Activated T-cell treated with anti-CD3 and anti-CD28 coated beads for 48 hours (primary cell): Measurements from ENCODE around the gene AP4B1.
A peak's percentile ranks its signal among the peaks of the same experiment; 100 is the strongest.

Experiments
- DNase-seq: peaks from one replicate; pipeline ENCODE4 v3.0.0-alpha.2; 2020; ENCODE audit warnings: low read depth

AP4B1 gene

DNA sequence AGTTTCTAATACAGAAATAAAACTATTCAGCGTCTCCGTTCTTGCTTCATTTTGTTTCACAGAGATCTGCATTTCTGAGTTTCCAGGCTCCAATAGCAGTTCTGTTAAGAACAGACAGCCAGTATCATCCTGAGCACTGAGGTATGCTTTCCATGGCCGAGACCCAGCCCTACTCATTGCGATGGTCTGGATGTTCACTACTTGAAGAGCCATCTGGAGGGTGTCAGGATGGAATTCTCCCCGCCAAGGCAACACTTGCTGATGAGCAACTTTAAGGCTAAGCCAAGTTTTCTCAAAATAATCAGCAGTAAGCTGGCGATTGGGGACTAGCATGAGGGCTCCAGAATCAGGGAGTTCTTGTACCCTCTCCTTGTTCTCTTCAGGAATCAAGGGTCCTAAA, 9.5 kb downstream of the AP4B1 start:
- no peak for DNase-seq

DNA sequence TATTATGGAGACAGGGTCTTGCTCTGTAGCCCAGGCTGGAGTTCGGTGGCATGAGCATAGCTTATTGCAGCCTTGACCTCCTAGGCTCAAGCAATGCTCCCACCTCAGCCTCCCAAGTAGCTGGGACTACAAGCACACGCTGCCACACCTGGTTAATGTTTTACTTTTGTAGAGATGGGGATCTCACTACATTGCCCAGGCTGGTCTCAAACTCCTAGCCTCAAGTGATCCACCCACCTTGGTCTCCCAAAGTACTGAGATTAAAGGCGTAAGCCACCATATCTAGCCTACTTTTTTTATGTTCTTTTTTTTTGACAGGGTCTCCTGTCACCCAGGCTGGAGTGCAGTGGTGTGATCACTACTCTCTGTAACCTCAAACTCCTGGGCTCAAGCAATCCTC, 11.3 kb downstream of the AP4B1 start:
- no peak for DNase-seq

DNA sequence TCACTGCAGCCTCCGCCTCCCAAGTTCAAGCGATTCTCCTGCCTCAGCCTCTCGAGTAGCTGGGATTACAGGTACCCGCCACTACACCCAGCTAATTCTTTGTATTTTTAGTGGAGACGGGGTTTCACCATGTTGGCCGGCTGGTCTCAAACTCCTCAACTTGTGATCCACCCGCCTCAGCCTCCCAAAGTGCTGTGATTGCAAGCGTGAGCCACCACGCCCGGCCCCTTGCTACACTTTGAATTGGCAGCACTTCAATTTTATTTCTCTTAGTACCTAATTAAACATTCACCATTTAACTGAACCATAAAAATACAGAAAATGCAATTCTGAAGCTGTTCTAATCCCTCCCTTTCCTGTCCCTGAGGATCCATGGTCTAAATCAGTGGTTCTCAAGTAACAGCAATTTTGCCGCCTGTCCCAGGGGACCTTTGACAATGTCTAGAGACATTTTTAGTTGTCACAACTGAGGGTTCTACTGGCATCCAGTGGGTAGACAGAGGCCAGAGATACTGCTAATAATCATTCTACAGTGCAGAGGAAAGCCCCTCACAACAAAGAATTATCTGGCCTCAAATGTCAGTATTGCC, 12.9 kb downstream of the AP4B1 start:
- DNase-seq: no peak

DNA sequence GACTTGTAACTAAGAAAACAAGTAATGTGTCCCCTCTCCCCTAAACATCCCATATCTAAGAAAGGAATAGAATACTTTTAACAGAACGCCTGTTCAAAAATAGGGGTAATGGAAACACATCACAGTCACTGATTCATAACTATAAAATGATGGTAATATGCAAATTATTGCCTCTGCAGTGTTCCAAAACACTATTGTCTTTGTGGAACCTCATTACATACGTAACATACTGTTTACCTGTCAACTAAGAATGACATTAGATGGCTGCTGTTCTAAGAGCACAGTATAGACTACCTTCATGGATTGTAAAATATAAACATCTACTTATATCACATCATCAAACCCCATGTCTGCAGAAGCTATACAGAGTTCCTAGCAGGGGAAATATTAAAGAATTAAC, 13.8 kb downstream of the AP4B1 start:
- DNase-seq: no peak

DNA sequence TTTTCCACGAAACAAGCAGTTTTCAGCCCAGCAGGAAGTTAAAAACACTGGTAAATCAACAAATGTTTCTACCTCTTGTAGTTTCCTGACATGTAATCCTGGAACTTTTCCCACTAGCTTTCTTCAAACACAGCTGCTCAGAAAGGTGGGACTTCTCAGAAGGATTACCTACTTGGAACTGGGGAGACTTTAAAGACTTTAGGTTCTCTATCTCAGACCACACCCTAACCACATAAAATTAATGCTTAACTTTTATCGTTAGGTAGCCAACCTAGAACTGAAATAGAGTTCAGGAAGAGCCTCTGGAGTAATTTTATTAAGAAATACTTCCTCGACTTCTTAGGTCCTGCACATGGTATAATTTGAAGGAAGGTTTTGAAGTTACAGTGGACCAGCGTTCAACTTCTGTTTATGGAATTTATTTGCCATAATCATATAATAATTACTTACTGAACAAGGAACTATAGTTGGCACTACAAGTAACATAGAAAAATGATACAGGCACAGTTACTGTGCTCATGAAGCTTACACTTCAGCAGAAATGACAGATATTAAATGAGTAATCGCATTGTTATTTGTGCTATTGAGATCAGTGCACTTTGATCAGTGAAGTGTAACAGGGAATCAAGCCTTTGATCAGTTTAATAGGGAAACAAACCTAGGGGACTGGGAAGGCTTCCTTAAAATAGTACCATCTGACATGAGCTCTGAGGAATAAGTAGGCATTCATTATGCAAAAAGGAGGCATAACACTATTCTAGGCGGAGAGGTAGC, 17.0 kb downstream of the AP4B1 start, which contains the start of gene BCL2L15:
Gene BCL2L15 (minus strand): TSS at position 180 of the 774 bp plus-strand sequence. CDS start 206 bp downstream, outside the sequence.
- no peak for DNase-seq

DNA sequence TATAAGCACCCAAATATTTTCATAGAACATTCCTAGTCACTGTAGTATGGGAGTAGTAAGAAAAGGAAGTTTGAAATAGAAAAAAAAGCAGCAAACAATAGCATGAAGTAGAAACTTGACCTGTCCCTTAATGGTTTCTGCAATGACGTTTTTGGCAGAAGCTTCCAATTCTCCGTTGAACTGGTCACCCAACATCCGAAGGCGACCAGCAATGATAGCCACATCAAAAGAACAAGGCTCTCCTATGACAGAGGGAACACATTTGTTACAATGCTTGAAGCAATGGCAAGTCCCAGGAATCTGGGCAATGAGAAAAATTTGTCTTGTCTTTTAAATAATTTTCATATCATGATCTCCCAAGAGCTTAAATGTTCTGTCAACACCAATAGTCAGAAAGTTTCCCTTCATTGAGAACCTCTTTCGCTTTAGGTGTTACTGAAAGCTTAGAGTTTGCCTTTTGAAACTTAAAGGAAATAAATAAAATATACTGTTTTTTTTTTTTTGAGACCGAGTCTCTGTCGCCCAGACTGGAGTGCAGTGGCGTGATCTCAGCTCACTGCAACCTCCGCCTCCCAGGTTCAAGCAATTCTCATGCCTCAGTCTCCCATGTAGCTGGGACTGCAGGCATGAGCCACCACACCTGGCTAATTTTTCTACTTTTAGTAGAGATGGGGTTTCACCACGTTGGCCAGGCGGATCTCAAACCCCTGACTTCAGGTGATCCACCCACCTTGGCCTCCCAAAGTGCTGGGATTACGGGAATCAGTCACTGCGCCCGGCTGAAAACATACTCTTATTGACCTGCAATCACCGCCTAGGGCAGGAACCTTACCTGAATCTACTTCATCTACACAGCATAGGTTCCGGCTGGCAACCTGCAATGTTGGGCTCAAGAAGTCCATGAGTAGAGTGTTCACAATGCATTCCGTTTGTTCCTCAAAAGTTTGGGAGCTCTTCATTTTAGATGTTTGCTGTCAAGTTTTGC, 17.9 kb downstream of the AP4B1 start:
- DNase-seq: no peak

DNA sequence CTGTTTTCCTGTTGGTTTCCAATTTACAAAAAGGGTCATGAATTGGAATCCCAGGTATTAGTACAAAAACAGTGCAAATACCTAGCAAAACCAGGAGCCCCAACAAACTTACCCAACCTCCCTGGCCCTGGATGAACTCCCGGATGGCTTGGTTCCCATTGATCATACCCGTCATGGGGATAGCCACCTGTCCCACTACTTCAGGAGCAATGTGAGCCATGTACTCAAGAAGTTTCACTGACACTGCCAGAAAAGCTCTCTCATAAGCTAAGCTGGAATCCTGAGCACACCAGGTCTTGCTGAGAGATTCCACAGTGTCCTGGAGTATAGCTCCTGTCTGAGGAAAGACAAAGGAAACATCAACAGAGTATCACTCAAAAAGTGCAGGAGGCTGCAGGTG, 22.9 kb downstream of the AP4B1 start:
- DNase-seq: no peak

DNA sequence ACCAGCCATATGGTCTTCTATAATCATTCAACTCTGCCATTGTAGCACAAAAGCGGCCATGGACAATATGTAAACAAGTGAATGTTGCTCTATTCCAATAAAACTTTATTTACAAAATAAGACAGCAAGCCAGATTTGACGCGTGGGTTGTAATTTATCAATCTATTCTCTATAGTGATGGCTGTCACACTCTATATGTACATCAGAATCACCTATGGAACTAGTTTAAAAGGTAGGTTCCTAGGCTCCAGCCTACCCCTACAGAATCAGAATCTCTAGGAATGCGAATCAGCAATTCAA, 24.9 kb downstream of the AP4B1 start:
- no peak for DNase-seq

DNA sequence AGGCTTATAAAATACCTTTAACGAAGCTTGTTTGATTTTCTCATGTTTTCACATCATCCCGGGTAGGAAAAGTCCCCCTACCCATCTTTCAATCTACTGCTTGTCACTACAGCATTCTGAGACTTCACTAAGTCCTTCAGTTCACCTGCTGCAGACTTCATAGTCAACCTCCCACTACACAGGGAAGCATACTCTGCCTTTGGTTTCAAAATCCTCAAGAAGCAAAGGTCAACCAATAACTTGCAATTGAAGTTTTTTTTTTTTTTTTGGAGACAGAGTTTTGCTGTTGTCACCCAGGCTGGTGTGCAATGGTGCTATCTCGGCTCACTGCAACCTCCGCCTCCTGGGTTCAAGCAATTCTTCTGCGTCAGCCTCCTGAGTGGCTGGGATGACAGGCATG, 28.4 kb downstream of the AP4B1 start:
- no peak for DNase-seq

DNA sequence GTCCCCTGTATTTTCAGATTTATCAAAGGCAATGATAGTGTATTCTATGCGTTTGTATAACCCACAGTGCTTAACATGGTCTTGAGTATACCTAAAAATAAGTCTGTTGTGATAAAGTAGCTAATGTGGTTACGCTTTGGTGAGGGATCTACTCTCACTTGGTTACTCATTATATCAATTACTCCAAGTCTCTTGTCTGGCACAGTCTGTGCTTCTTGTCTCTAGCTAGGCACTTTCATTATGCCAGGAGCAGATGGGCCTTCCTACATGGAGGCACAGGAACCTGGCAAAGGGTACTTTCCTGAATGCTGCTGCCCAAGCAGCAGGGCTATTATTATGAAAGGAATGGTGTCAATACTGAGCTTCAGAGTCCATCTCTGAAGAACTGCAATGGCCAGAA, 28.9 kb downstream of the AP4B1 start:
- no peak for DNase-seq

DNA sequence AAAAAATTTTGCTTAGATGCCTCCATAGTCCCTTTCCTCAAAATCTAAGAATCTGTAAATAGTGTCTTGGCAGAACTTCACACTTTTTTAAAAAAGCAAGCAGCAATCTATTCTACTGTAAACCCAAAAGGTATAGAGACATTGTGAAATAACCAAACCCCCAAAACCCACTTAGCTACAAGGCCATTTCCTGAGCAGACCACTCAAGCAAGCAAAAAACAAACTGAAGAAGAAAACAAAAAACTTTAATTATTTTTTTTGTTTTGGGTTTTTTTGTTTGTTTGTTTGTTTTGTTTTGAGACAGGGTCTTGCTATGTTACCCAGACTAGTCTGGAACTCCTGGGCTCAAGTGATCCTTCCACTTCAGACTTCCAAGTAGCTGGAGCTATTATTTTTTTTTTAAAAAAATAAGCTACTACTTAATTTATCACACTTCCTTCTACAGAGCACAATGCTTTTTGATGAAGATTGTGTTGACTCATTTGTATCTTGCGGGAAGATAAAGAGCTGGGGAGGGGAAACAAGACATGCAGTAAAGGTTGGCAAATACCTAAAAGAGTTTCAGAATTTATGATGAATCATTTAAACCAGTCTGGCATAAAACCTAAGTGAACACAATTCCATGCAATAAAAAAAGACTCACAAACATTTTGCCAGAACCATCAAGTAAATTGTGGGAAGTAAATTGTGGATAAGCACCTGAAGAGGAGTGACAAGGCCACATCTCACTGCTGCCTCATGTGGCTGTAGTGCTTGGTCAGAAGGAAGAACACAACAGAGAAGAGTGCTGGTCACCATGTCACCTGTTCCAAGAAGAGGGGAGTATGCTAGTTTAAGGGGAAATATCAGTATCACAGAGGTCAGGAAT, 30.4 kb downstream of the AP4B1 start:
- no peak for DNase-seq

DNA sequence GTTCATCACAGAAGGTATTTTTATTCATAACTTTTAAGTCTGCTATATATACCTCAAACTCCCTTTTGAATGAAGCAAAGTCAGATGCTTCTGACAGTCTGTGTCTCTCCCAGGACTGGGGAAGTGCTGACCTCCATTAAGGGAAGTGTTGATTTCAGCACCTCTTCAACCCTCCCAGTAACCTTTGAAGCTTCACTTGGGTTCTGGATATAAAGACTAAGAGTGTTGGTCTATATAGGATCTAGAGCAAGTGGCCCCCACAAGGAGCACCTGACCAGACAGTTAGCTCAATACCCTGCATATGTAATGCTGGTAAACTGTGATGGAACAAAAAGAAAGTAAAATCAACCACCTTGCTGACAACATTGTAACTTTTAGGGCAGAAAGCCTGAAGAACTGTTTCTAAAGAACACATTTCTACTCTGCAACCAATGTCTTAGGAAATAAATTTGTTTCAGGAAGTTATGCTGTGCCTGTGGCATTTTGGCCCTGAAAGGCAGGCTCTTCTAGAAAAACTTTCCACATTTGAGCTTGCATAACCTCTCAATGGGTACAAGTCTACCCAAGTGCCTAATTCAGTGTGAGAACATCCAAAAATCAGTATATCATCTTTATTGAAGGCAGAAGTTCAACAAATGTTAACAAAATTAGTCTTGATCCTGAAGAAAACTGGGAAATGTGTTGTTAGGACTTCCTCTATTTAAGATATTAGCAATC, 32.2 kb downstream of the AP4B1 start:
- no peak for DNase-seq

DNA sequence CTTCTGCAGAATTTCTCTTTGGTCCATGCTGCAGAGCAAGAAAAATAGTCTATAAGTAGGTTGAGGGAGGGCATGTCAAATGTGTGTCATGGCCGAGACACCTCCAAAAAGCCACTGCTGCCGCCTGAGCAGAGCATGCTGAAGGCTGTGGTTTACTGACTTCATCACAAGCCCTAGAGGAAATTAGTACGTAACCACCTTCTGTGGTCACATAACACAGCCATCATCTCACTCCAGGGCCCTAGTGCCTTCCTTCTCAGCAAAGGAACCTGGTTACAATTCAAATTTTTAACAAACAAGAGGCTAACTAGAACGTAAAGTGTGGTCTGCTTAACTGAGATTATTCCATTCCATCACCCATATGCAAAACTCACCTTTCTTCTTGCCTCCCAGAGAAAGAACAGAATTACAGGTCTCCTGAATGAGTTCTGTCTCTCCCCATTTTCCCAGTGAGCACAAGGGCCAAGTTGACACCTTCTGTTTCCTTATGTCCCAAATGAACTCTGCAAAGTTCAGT, 32.9 kb downstream of the AP4B1 start, which contains the start of gene PTPN22:
Gene PTPN22 (minus strand): TSS at position 116 of the 517 bp plus-strand sequence.
- peak; percentile 69 for DNase-seq

DNA sequence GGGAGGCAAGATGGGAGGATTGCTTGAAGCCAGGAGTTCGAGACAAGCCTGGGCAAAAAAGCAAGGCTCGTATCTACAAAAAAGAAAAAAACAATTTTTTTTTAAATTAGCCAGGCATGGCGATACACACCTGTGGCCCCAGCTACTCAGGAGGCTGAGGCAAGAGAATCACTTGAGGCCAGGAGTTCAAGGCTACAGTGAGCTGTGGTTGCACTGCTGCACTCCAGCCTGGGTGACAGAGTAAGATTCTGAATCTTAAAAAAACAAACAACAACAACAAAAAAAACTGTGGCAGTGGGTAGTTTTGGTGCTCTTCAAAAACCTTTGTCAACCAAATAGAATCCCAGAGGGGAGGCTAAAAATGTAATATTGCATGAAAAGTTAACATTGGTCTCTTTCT, 33.8 kb downstream of the AP4B1 start:
- no peak for DNase-seq

DNA sequence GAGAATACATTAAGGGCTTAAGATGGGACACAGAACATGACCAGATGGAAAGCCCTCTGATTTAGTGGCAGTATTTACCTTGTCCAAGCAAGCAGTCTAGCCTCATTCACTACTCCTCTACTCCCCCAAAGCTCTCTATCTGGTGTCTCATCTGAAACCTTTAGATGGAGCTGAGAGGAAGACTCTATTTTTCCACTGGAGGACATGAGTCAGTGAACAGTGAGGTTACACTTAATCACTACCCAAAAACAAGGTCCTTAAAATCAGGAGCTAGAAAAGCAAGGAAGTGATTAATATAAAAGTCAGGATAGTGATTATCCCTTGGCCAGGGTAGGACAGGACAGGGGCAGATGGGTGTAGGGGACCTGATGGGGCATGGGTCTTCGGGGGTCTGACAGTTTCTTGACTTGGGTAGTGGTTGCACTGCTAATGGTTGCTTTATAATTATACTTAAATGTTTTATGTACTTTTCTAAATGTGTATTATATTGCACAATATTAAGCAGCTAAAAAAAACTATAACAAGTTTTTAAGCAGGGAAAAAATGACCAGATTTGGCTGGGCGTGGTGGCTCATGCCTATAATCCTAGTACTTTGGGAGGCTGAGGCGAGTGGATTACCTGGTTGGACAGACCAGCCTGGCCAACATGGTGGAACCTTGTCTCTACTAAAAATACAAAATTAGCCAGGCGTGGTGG, 36.1 kb downstream of the AP4B1 start:
- DNase-seq: no peak

DNA sequence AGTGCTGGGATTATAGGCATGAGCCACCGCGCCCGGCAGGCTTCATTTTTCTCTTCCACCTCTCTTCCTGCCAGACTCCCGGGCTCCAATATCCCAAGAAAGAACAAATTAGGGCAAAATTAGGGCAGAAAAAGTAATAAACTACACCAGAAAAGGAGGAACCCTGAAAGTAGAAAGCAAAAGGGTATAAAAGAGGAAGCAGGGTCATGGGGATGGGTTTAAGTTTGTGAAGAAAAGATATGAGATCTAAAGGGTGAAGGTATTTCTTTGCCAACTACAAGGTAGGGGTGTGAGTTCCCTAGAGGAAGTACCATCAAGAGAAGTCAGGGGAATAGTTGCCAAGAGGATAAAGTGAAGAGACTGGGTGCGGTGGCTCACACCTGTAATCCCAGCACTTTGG, 43.0 kb downstream of the AP4B1 start:
- no peak for DNase-seq

DNA sequence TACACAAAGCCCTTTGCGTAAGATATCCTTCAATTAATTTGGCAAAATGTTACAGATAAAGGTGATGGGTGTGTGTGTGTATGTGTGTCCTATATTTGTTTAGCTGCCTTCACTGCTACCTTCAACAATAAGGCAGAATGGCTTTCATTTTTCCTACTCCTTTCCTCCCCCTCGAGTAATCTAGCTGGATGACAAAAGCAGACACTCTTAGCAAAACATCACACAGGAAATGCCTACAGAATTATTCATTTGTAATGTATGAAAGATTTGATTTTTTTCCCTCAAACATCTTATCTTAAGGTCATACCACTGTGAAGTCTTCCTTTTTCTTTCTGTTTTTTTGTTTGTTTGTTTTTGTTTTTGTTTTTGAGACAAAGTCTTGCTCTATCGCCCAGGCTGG, 43.7 kb downstream of the AP4B1 start:
- no peak for DNase-seq

DNA sequence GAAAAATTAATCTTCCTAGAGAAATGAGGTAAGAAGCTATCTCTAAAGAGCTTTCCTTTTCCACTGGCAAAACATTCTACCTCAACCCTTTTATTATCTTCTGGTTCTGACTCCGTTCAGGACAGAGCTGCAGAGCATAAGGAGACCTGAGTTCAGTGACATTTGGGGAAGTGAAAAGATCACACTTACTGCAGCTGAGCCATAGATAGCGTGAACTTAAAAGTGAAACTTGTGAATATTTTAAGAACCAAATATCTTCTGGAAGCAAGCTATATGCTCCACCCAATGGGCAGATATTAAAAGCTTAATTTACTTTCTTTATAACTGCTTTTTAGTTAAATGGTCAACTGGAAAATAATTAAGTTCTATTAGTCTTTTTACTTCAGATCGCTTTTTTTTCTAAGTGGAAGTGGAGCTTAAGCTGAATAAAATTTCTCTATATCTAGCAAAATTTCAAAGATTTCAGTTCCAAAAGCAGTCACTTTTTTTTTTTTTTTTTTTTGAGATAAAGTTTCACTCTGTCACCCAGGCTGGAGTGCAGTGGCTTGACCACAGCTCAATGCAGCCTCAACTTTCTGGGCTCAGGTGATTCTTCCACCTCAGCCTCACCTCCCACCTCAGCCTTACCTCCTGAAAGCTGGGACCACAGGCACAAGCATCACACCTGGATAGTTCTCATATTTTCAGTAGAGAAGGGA, 45.0 kb downstream of the AP4B1 start:
- DNase-seq: no peak

DNA sequence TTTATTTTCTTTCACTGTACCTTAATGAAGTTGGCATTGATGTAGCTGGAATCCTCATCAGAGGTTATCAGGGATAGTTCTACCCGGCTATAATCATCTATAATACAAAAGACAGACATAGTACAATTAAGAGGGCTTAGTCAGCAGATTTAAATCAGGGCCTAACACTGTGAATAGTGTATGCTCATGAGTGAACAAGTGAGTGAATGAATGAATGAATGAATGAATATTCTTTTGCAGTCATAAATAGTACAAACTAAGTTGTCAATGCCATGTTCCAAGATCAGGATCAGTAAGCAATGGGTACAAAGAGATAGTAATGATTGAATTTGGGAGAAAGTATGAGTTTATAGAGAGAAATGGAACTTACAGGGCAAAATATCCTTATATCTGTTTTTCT, 45.6 kb downstream of the AP4B1 start:
- no peak for DNase-seq

DNA sequence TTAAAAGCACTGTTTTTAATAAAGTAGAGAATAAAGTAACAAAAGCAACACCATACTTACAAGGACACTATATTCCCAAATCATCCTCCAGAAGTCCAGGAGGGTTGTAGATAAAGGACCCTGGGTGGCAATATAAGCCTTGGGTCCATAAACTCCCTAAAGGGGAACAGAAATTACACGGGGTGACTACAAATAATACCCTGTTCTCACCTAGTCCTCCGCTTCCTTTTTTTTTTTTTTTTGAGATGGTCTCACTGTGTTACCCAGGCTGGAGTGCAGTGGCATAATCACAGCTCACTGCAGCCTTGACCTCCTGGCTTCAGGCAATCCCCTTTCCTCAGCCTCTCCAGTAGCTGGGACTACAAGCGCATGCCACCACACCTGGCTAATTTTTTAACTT, 46.2 kb downstream of the AP4B1 start:
- no peak for DNase-seq
